IPS-15b (cell line): ENCODE results near the gene ASB4.
"Not testable (repeated sequence)": the region's sequence is repeated elsewhere in the genome, so short reads cannot be mapped to it uniquely, and the experiment has no call there.

Experiments used
- H3K27me3 ChIP-seq: one replicate; pipeline ENCODE4 v1.6.1; 2013; ENCODE audit warnings: low read length; ENCODE audit not compliant: control insufficient read depth, insufficient read depth
- H3K36me3 ChIP-seq: one replicate; pipeline ENCODE4 v1.6.1; 2013; ENCODE audit warnings: low read length; ENCODE audit not compliant: control insufficient read depth, insufficient read depth
- H3K4me1 ChIP-seq: one replicate; pipeline ENCODE4 v1.6.1; 2013; ENCODE audit warnings: mild to moderate bottlenecking, low read length; ENCODE audit not compliant: control insufficient read depth, insufficient read depth
- H3K4me3 ChIP-seq: one replicate; pipeline ENCODE4 v1.5.1; 2013; ENCODE audit warnings: low read depth, low read length
- H3K9ac ChIP-seq: one replicate; pipeline ENCODE4 v1.6.1; 2013; ENCODE audit warnings: low read depth, mild to moderate bottlenecking, low read length
- H3K9me3 ChIP-seq: one replicate; pipeline ENCODE4 v1.6.1; 2013; ENCODE audit warnings: mild to moderate bottlenecking, low read length; ENCODE audit not compliant: control insufficient read depth, insufficient read depth

The ASB4 gene, protein sequence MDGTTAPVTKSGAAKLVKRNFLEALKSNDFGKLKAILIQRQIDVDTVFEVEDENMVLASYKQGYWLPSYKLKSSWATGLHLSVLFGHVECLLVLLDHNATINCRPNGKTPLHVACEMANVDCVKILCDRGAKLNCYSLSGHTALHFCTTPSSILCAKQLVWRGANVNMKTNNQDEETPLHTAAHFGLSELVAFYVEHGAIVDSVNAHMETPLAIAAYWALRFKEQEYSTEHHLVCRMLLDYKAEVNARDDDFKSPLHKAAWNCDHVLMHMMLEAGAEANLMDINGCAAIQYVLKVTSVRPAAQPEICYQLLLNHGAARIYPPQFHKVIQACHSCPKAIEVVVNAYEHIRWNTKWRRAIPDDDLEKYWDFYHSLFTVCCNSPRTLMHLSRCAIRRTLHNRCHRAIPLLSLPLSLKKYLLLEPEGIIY

GRCh38 chr7:95485391-95486123 lies at the start of gene ASB4:
Gene ASB4, plus strand, starts transcription at chr7:95485943. Its CDS starts 29 bp downstream, at chr7:95485972.
- no peak within 1 kb of the TSS for H3K4me3 ChIP-seq
- H3K27me3 ChIP-seq, result peaks cover 3% of the 10 kb centered on the region
- no peaks in the 10 kb centered on the region for H3K9me3 ChIP-seq
- H3K4me1 ChIP-seq, result peaks cover 10% of the 10 kb centered on the region
- no peak within 1 kb of the TSS for H3K9ac ChIP-seq
- H3K36me3 ChIP-seq, result no peaks in the 10 kb centered on the region

GRCh38 chr7:95436407-95436806 lies 49.3 kb upstream of the ASB4 start:
- Histone ChIP-seq H3K4me3 (no peak overlapping the region), H3K36me3 (no peaks in the 10 kb centered on the region)

GRCh38 chr7:95440394-95441038 lies 45.2 kb upstream of the ASB4 start:
- Histone ChIP-seq H3K9me3 (no peaks in the 10 kb centered on the region), H3K4me3 (no peak overlapping the region), H3K4me1 (no peaks in the 10 kb centered on the region), H3K27me3 (no peaks in the 10 kb centered on the region), H3K36me3 (no peaks in the 10 kb centered on the region), H3K9ac (no peak overlapping the region)

More at GRCh38 chr7:95436407-95436806, 49.3 kb upstream of the ASB4 start:
- Histone ChIP-seq H3K4me1 (peaks cover 4% of the 10 kb centered on the region), H3K9me3 (no peaks in the 10 kb centered on the region), H3K27me3 (no peaks in the 10 kb centered on the region), H3K9ac (no peak overlapping the region)

- no peaks in the 10 kb centered on the region for H3K4me1 ChIP-seq
- H3K4me3 ChIP-seq, result no peak overlapping the region
- H3K9me3 ChIP-seq, result no peaks in the 10 kb centered on the region
- no peaks in the 10 kb centered on the region for H3K36me3 ChIP-seq
- no peaks in the 10 kb centered on the region for H3K27me3 ChIP-seq
- no peak overlapping the region for H3K9ac ChIP-seq
These were observed 44.5 kb upstream of the ASB4 start for GRCh38 chr7:95441042-95441823.

DNA sequence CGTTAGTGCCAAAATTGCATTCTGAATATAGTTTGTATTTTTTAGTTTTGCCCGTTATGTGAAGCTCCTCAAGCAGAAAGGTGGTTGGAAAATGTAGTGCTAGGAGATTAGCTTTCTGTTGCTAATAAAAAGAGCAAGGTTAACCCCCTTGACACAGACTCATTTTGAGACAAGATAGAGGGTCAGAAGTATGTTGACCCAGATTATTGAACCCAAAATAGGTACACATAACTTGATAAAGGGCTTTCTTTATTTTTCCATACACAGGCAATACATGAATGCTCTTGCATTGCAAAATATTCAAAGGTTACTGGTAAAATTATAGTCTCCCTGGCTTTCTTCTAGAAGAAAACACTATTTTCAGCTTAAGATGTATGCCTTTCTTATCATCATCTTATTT lies 40.9 kb upstream of the ASB4 start:
- no peaks in the 10 kb centered on the region for H3K9me3 ChIP-seq
- no peaks in the 10 kb centered on the region for H3K36me3 ChIP-seq
- no peak overlapping the region for H3K4me3 ChIP-seq
- H3K27me3 ChIP-seq, result no peaks in the 10 kb centered on the region
- no peaks in the 10 kb centered on the region for H3K4me1 ChIP-seq
- no peak overlapping the region for H3K9ac ChIP-seq

GRCh38 chr7:95446618-95447017 lies 39.1 kb upstream of the ASB4 start:
- Histone ChIP-seq H3K27me3 (no peaks in the 10 kb centered on the region), H3K4me3 (no peak overlapping the region), H3K9ac (no peak overlapping the region), H3K9me3 (no peaks in the 10 kb centered on the region), H3K4me1 (no peaks in the 10 kb centered on the region), H3K36me3 (no peaks in the 10 kb centered on the region)

DNA sequence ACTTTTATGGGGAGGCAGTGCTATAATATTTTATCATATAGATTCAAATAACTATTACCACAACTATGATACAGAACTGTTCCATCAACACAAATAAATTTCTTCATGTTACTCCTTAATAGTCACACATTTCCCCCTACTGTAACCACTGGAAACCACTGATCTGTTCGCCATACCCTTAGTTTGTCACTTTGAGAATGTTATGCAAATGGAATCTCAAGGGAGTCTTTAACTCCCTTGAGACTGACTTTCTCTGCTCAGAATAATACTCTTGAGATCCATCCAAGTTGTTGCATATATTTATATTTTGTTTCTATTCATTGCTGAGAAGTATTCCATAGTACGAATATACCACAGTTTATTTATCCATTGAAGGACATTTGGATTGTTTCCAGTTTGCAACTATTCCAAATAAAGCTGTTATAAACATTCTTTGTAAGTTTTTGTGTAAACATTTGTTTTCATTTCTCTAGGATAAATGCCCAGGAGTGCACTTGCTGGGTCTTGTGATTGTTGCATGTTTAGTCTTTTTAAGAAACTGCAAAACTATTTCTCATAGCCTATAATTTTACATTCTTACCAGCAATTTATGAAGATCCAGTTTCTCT lies 31.2 kb upstream of the ASB4 start:
- H3K4me3 ChIP-seq, result no peak overlapping the region
- no peaks in the 10 kb centered on the region for H3K4me1 ChIP-seq
- no peaks in the 10 kb centered on the region for H3K9me3 ChIP-seq
- H3K27me3 ChIP-seq, result no peaks in the 10 kb centered on the region
- H3K36me3 ChIP-seq, result no peaks in the 10 kb centered on the region
- no peak overlapping the region for H3K9ac ChIP-seq

GRCh38 chr7:95457947-95458346 lies 27.8 kb upstream of the ASB4 start:
- H3K9me3 ChIP-seq, result peaks cover 2% of the 10 kb centered on the region
- H3K36me3 ChIP-seq, result no peaks in the 10 kb centered on the region
- H3K9ac ChIP-seq, result no peak overlapping the region
- no peaks in the 10 kb centered on the region for H3K4me1 ChIP-seq
- no peaks in the 10 kb centered on the region for H3K27me3 ChIP-seq
- no peak overlapping the region for H3K4me3 ChIP-seq

GRCh38 chr7:95460653-95461052 lies 25.1 kb upstream of the ASB4 start:
- not testable (repeated sequence) for H3K27me3 ChIP-seq, H3K36me3 ChIP-seq, H3K9ac ChIP-seq, H3K9me3 ChIP-seq, H3K4me1 ChIP-seq, H3K4me3 ChIP-seq

GRCh38 chr7:95467912-95468607 lies 17.7 kb upstream of the ASB4 start:
- Histone ChIP-seq H3K4me3 (no peak overlapping the region), H3K27me3 (no peaks in the 10 kb centered on the region), H3K4me1 (peaks cover 19% of the 10 kb centered on the region), H3K36me3 (no peaks in the 10 kb centered on the region), H3K9ac (no peak overlapping the region), H3K9me3 (no peaks in the 10 kb centered on the region)
